HG02943 (cell line): Measurements from ENCODE around the gene PDGFRB.

ENCODE experiments used
- ATAC-seq: cut with Tn5 transposase; IDR thresholded peaks from one replicate; pipeline ENCODE4 v1.9.1; 2021; ENCODE audit warnings: mild to moderate bottlenecking, low read depth, moderate library complexity; ENCODE audit not compliant: unreplicated experiment

PDGFRB gene

DNA sequence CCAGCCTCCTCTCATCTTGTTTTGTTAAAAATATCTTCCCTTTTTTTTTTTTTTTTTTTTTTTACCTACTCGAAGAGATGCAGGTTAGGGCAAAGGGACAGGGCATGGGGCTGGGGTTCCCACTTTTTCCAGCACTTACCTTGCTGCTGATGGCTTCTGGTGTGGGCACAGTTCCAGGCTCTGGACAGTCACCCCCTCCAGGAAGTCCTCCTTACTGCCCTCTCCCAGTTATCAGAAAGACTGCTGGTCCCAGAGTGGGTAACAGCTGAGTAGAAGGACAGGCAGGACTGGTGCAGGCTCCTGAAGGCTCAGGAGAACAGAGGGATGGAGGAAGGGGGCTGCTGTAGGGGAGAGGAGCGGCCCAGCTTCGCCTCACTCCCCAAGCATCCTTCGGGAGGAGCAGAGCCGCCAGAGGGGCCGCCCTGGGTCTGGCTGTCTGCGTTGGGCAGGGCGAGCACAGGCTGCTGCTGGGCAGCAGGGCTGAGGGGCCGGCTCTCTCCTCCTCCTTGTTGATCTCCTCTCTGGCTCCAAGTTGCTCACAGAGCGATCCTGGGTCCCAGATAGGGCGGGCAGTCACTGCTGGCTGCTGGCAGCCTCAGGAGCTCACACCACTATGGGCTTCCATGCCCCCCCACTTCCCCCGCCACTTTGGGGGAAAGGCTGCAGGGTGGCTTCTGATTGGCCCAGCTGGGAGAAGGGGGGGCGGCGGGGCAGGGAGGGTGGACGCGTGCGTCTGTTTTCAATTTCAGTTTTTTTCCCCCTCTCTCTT lies at the start of gene PDGFRB:
Gene PDGFRB, minus strand, starts transcription at position 588 of the 769 bp plus-strand sequence. CDS start 18,798 bp downstream, outside the sequence.
- ATAC-seq = peak; percentile 63

DNA sequence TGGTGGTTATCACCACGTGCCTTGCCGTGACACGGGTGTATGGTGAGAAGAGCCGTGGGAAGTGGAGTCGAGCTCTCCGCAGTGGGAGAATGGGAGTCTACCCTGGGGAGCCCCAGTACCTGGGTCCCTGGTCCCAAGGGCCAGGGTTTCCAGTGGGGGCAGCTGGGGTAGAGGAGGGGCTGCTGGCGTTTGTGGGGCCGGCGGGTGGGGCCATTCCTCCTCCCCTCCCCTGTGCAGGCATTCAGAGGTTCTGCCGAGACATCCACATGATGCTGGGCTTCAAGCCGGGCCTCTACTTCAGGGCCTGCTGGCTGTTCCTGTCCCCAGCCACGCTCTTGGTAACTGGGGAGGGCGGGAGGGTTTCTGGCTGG lies 48.9 kb upstream of the PDGFRB start:
- no peak for ATAC-seq

DNA sequence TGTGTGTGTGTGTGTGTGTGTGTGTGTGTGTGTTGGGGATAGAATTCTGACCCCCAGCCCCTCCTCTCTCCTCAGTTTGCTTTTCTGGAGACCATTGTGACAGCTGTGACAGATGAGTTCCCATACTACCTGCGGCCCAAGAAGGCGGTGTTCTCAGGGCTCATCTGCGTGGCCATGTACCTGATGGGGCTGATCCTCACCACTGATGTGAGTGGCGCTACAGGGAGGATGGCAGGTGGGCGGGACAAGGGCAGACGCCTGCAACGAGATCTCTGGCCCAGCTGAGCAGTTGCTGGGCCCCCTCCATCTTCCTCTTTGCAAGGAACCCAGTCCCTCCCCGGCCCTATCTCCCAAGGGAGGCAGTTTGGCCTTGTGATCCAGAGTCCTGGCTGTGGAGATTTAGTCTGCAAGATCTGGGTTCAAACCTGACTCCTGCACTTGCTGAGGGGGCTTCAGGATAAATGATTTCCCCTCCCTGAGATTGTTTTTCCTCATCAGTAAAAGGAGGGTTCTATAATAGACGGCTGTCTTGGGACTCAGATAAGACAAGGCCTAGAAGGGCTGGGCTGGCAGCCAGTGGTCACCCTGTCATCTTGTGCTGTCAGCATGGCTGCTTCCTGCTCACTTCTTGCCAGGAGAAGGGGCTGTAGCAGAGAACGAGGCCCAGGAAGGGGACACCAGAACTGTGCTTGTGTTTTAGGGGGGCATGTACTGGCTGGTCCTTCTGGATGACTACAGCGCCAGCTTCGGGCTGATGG lies 48.4 kb upstream of the PDGFRB start:
- no peak for ATAC-seq

DNA sequence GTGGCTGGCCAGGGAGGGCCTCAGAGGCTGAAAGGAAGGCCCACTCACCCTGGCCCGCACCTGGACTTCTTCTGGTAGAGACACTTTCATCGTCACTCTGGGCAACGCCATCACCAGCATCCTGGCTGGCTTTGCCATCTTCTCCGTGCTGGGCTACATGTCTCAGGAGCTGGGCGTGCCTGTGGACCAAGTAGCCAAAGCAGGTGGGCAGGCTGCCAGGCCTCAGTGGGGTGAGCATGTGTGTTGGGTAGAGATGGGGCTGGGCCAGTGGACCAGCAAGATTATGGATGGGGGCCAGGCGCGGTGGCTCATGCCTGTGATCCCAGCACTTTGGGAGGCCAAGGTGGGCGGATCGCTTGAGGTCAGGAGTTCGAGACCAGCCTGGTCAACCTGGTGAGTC lies 46.9 kb upstream of the PDGFRB start:
- ATAC-seq = no peak

DNA sequence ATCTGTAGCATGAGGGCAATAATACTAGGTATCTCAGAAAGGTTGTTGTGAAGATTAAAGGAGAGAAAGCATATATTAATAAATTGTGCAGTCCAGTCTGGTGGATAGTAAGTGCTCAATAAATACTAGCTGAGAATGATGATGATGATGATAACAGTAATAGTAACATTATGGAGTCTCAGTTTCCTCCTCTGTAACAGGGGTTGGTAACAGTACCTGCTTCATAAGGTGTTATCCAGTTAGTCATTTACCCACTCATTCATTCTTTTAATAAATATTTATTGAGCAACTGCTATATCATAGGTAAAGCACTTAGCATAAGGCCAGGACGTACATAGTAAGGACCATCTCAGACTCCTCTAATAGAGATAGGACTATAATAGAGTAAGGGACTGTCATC lies 41.8 kb upstream of the PDGFRB start:
- ATAC-seq = no peak

GRCh38 chr5:150196986-150197385 lies 41.3 kb upstream of the PDGFRB start:
- ATAC-seq = no peak

DNA sequence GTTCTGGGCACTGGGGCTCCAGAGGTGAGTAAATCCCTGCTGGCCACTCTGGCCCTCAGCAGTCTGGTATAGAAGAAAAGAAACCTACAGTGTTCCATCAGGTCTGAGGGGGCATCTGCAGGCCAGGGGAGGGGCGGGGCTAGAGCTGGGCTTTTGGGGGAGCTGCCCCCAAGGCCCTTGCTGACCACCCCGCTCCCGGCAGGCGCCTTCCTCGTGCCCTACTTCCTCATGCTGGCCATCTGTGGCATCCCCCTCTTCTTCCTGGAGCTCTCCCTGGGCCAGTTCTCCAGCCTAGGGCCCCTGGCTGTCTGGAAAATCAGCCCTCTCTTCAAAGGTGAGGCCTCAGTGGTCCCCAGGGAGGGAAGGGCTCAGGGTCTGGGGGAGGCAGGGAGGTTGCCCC lies 40.9 kb upstream of the PDGFRB start:
- no peak for ATAC-seq

DNA sequence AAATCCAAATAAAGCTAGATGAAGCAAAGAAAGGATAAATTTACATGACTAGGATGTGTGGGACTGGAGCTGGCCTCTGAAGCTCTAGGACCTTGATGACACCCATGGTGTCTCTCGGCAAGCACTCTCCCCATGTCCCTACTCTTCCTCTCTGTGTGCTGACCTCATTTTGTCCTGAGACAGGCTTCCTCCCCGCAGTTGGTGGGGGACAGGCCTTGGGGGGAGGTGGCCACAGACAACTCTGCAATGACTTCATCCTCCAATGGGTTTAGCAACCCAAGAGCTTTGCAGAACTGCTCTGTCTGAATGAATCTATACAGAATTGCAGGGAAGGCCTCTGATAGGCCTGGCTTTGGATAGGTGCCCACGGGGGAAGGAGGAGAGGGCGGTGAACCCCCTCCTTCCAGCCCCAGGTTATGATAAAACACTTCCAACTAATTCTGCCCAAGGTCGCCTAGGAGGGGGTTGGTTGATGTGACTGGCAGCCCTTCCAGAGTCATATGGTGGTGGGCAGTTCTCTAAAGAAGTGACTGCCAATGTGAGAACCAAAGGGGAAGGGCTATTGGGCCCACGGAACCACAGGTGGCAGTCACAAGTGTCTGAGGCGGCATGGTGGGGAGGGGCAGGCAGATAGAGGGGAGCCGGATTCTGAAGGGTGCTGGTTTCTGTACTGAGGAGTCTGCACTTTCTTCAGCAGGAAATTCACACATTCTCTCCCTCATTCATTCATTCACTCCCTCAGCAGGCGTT lies 40.3 kb upstream of the PDGFRB start:
- ATAC-seq = no peak

GRCh38 chr5:150192462-150192861 lies 36.8 kb upstream of the PDGFRB start:
- ATAC-seq = no peak

GRCh38 chr5:150190987-150191386 lies 35.3 kb upstream of the PDGFRB start:
- ATAC-seq = no peak

- ATAC-seq = no peak
These were observed 34.9 kb upstream of the PDGFRB start for GRCh38 chr5:150190503-150190979.

DNA sequence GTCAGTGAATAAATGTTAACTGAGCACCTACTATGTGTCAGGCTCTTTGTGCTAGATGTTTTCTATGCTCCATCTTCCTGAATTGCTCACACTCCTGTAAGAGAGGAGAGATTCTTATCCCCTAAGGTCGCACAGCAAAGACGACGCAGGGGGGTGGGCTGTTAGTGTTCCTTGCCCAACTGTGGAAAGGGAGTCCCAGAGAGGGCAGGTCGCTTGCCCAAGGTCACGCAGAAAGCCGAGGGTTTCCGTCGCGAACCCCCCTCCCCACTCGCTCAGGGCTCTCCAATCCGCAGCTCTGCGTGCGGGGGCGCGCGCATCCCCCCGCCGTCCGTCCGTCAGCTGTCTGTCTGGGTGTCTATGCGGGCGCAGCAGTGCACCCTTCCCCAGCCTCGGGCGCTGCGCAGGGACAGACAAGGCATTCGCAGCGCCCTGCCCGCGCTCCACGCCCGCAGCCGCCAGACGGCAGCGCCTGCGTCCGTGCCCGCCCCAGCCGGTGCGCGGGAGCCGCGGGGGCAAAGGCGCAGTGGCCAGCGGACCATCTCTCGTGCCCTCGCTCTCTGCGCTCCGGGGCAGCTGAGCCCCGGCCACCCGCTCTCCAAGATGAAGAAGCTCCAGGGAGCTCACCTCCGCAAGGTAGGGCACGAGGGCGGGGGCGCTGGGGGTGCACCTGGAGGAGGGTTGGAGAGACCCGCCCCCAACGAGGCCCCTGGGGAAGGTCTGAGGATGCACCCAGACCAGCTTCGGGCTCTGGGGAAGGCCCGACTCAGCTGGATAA lies 34.3 kb upstream of the PDGFRB start, which contains the start of gene SLC6A7:
Gene SLC6A7, plus strand, starts transcription at position 335 of the 775 bp plus-strand sequence. Its CDS starts 266 bp downstream, at position 601.
- ATAC-seq = no peak

DNA sequence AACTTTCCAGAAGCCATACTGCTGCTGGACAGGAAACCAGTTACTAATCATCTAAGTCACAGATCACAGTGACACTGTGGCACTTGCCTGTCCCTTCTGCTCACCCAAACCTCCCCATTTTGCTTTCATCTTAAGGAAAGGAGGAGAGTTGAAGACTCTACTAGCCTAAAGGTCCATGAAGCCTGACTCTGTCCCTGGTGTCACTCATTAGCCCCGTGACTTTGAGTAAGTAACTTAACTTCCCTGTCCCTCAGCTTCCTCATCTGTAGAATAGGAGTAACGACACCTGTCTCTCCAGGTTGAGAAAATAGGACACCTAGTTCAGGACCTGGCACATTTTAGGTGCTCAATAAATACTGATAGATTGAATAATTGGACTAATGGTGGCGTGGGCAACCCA lies 33.7 kb upstream of the PDGFRB start:
- ATAC-seq = no peak

GRCh38 chr5:150188146-150188842 lies 32.6 kb upstream of the PDGFRB start:
- no peak for ATAC-seq

DNA sequence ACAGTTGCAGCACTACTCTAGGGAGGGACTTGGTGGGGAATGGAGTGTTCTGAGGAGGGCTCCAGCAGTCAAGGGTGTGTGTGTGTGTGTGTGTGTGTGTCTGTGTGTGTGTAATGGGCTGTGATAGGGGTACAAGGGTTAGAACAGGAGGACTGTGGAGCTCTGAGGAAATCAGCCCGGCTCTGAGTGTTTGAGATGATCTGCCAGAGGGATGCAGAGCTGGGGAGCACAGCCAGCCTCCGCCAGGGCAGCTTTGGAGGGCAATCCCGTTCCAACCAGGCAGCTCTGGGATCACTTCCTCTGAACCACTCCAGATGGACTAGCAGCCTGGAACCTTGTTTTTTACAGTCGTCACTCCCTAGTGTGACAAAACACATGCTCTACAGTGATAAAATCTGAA lies 31.3 kb upstream of the PDGFRB start:
- no peak for ATAC-seq

DNA sequence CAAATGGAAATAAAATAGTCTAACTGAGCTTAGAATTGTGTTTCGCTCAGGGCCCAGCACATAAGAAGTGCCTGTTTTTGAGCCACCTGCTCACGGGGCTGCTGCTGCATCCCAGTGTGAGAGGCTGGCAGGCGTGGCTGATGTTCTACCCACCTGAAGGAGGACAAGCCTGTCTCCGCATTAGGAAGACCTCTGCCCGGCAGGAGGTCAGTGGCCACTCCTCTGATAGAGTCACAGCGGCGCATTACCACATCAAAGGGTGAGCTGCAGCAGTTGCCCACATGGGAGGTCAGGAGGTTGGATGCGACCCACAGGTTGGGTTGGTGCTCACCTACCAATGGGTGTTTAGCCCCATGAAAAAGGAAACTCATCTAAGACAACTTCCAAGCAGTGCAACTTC lies 30.5 kb upstream of the PDGFRB start:
- no peak for ATAC-seq

DNA sequence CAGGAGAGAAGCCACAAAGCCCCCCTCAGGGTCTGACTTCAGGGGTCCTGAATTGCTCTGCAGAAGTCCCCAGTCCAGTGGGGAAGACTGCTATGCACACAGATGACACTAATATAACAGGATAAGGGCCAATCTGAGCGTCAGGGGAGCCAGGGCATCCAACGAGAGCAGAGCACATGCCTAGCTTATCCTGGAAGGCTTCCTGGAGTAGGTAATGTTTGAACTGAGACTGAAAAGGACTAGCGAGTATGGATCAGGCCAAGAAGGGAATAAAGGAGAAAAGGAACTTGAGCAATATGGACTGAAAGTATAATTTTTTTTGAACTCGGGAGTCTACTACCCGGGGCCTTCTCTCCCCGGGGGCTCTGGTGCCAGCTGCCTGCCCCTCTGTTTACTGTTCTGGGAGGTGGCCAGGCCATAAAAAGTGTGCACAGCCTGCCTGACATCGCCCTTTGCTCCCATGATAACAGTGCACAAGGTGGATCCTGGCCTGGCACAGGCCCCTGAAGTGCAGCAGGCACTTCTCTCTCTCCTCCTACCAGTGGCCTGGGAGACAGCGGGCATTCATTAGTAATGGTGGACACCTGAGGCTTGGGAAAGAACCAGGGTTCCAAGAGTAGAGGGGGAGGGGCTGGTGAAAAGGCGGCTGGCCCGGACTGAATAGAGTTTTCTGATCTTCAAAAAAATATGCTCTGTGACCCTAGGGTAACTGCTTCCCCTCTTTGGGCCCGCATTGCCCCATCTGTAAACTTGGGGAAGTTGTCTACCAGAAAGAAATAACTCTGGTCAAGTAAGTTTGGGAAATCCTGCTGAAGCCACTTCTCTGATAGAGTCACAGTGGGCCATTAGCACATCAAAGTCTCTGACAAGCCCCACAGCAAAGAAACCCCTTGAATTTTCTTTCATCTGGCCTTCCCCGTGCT lies 29.6 kb upstream of the PDGFRB start:
- no peak for ATAC-seq

GRCh38 chr5:150184006-150184405 lies 28.4 kb upstream of the PDGFRB start:
- no peak for ATAC-seq

GRCh38 chr5:150183436-150183835 lies 27.8 kb upstream of the PDGFRB start:
- ATAC-seq = no peak
